OCI-LY1 (cell line): ENCODE results near the gene PIM3.

Source experiments
- H2AFZ ChIP-seq: fragments of 200-600 bp; sonication (generic), shearing (Covaris generic); 2 replicates; pipeline ENCODE4 v1.6.0; 2014; ENCODE audit warnings: antibody characterized with exemption, mild to moderate bottlenecking, low read length
- H3F3A ChIP-seq: fragments of 200-600 bp; sonication (generic), shearing (Covaris generic); 2 replicates; pipeline ENCODE4 v1.6.0; 2014; ENCODE audit warnings: mild to moderate bottlenecking, antibody characterized with exemption, low read length, moderate library complexity; ENCODE audit not compliant: insufficient read depth
- H3K27ac ChIP-seq: fragments of 200-600 bp; sonication (generic); 2 replicates; pipeline ENCODE4 v1.5.1; 2014; ENCODE audit warnings: low read length, mixed run types, mild to moderate bottlenecking, low read depth; ENCODE audit not compliant: poor library complexity, severe bottlenecking
- H3K27me3 ChIP-seq: fragments of 200-600 bp; sonication (generic); 2 replicates; pipeline ENCODE4 v1.6.0; 2014; ENCODE audit warnings: antibody characterized with exemption, mild to moderate bottlenecking, low read length, moderate library complexity; ENCODE audit not compliant: insufficient read depth
- H3K36me3 ChIP-seq: fragments of 200-600 bp; sonication (generic); 2 replicates; pipeline ENCODE4 v1.6.1; 2014; ENCODE audit warnings: mild to moderate bottlenecking, antibody characterized with exemption, low read length, moderate library complexity, mixed read lengths; ENCODE audit not compliant: insufficient read depth
- H3K4me1 ChIP-seq: fragments of 200-600 bp; sonication (generic); 2 replicates; pipeline ENCODE4 v1.5.1; 2014; ENCODE audit warnings: mild to moderate bottlenecking, low read length, moderate library complexity; ENCODE audit not compliant: insufficient read depth, severe bottlenecking
- H3K4me2 ChIP-seq: fragments of 200-600 bp; sonication (generic), shearing (Covaris generic); 2 replicates; pipeline ENCODE4 v1.6.1; 2014; ENCODE audit warnings: low read length
- H3K4me3 ChIP-seq: fragments of 200-600 bp; sonication (generic); 2 replicates; pipeline ENCODE4 v1.5.1; 2014; ENCODE audit warnings: low read length, low read depth, mild to moderate bottlenecking, mixed read lengths; ENCODE audit not compliant: poor library complexity, severe bottlenecking
- H3K79me2 ChIP-seq: fragments of 200-600 bp; shearing (Covaris generic); 2 replicates; pipeline ENCODE4 v1.6.1; 2016; ENCODE audit warnings: mixed run types, low read length, mixed read lengths; ENCODE audit not compliant: insufficient read depth
- H3K9ac ChIP-seq: fragments of 200-600 bp; sonication (generic), shearing (Covaris generic); 2 replicates; pipeline ENCODE4 v1.6.1; 2014; ENCODE audit warnings: mild to moderate bottlenecking, low read length, mixed read lengths
- H3K9me2 ChIP-seq: fragments of 200-600 bp; sonication (generic), shearing (Covaris generic); 2 replicates; pipeline ENCODE4 v1.6.1; 2014; ENCODE audit warnings: low read depth, mild to moderate bottlenecking, low read length, mixed read lengths
- H3K9me3 ChIP-seq: fragments of 200-600 bp; shearing (Covaris generic); 2 replicates; pipeline ENCODE4 v1.6.1; 2014; ENCODE audit warnings: low read length, mixed read lengths
- H4K20me1 ChIP-seq: fragments of 200-600 bp; sonication (generic), shearing (Covaris generic); 2 replicates; pipeline ENCODE4 v1.6.0; 2016; ENCODE audit warnings: mild to moderate bottlenecking, low read length; ENCODE audit not compliant: insufficient read depth
- EZH2 ChIP-seq: fragments of 200-600 bp; sonication (generic), shearing (Covaris generic); IDR thresholded peaks from 2 replicates; pipeline ENCODE4 v1.8.0; 2017; ENCODE audit warnings: borderline replicate concordance, mixed run types, mild to moderate bottlenecking, antibody characterized with exemption, low read length, moderate library complexity, mixed read lengths
- TF ChIP-seq, protein P1 (sequence below): fragments of 200-600 bp; sonication (generic), shearing (Covaris generic); IDR thresholded peaks from 2 replicates; pipeline ENCODE4 v1.5.1; 2017; ENCODE audit warnings: mild to moderate bottlenecking, antibody characterized with exemption, low read length, moderate library complexity, mixed read lengths

Gene PIM3

GRCh38 chr22:49954991-49955580, 5.5 kb upstream of the PIM3 start:
- Histone ChIP-seq H3K27me3 (0 out of 2 replicates have a peak, but pooled peaks cover 6% of the 10 kb centered on the region), H3F3A (no peaks in the 10 kb centered on the region), H4K20me1 (no peaks in the 10 kb centered on the region), H3K27ac (no peak overlapping the region), H3K9me2 (no peaks in the 10 kb centered on the region), H3K9me3 (no peaks in the 10 kb centered on the region), H3K79me2 (no peaks in the 10 kb centered on the region), H3K4me2 (no peak overlapping the region), H3K9ac (no peak overlapping the region), H2AFZ (no peak overlapping the region), H3K36me3 (no peaks in the 10 kb centered on the region), H3K4me1 (peaks cover 8% of the 10 kb centered on the region), H3K4me3 (no peak overlapping the region)
- no peak for TF ChIP-seq EZH2
- TF ChIP-seq, protein P1, sequence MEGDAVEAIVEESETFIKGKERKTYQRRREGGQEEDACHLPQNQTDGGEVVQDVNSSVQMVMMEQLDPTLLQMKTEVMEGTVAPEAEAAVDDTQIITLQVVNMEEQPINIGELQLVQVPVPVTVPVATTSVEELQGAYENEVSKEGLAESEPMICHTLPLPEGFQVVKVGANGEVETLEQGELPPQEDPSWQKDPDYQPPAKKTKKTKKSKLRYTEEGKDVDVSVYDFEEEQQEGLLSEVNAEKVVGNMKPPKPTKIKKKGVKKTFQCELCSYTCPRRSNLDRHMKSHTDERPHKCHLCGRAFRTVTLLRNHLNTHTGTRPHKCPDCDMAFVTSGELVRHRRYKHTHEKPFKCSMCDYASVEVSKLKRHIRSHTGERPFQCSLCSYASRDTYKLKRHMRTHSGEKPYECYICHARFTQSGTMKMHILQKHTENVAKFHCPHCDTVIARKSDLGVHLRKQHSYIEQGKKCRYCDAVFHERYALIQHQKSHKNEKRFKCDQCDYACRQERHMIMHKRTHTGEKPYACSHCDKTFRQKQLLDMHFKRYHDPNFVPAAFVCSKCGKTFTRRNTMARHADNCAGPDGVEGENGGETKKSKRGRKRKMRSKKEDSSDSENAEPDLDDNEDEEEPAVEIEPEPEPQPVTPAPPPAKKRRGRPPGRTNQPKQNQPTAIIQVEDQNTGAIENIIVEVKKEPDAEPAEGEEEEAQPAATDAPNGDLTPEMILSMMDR = no peak

DNA sequence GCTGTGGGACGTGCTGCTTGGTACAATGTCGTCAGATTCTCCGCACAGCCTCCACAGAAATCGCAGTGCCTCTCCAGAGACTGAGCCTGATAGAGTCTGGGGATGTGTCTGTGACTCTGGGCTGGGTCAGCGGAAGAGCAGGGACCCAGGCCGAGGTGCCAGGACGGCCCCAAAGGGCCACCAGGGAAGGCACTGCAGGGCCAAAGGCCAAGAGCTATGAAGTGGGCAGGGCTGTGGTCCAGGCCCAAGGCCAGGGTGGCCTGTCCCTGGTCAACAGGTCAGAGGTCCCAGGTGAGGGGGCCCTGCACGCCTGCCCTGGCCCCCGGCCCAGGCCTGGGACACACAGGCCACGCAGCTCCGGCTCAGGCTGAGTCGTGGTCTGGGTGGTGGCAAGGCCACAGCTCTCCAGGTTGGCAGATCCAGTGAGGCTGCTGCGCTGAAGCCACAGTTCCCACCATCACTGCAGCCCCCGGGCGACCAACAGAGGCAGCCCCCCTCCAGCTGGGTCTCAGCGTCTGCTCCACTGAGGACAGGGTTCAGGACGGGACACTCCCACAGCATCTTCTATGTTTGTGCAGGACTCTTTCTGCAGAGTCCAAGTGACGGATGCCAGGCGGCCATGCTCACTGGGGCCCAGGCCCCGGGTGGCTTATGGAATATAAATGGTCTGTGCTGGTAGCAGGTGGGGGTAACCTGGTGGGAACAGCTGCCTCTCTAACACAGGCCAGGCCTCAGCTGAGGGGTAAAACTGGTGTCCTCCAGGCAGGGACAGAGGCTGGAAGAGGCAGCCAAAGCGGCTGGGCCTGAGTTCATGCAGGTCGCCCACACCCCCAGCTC, 4.8 kb upstream of the PIM3 start:
- Histone ChIP-seq H3K79me2 (no peaks in the 10 kb centered on the region), H3K4me2 (no peak overlapping the region), H3K27me3 (0 out of 2 replicates have a peak, but pooled peaks cover 6% of the 10 kb centered on the region), H3K4me1 (peaks cover 9% of the 10 kb centered on the region), H3K27ac (no peak overlapping the region), H4K20me1 (no peaks in the 10 kb centered on the region), H3K36me3 (no peaks in the 10 kb centered on the region), H3K9me3 (no peaks in the 10 kb centered on the region), H3K9ac (no peak overlapping the region), H3K4me3 (no peak overlapping the region), H3F3A (no peaks in the 10 kb centered on the region), H3K9me2 (no peaks in the 10 kb centered on the region), H2AFZ (no peak overlapping the region)
- TF ChIP-seq EZH2 = no peak
- TF ChIP-seq, protein P1 = no peak

GRCh38 chr22:49956418-49956770, 4.2 kb upstream of the PIM3 start:
- H3K4me1 ChIP-seq = peaks cover 9% of the 10 kb centered on the region
- H3K9ac ChIP-seq = no peak overlapping the region
- H3K36me3 ChIP-seq = peaks cover under 1% of the 10 kb centered on the region; the same call in 1 of the 2 replicates
- no peaks in the 10 kb centered on the region for H3F3A ChIP-seq
- H3K27ac ChIP-seq = no peak overlapping the region
- no peaks in the 10 kb centered on the region for H4K20me1 ChIP-seq
- H3K4me3 ChIP-seq = no peak overlapping the region
- no peaks in the 10 kb centered on the region for H3K79me2 ChIP-seq
- H3K27me3 ChIP-seq = 0 out of 2 replicates have a peak, but pooled peaks cover 6% of the 10 kb centered on the region
- TF ChIP-seq, protein P1 = no peak
- TF ChIP-seq EZH2 = no peak
- H3K9me3 ChIP-seq = no peaks in the 10 kb centered on the region
- H3K9me2 ChIP-seq = no peaks in the 10 kb centered on the region
- no peak overlapping the region for H2AFZ ChIP-seq
- no peak overlapping the region for H3K4me2 ChIP-seq
